MM.1S (cell line): ENCODE measurements around the gene RELN.
A peak's percentile ranks its signal among the peaks of the same experiment; 100 is the strongest.

Experiments
- DNase-seq: peaks from one replicate; pipeline ENCODE4 v3.0.0-alpha.2; 2015
- H2AFZ ChIP-seq: fragments of 300-600 bp; sonication (generic); 2 replicates; pipeline ENCODE4 v1.6.0; 2016; ENCODE audit warnings: antibody characterized with exemption, low read length
- H3F3A ChIP-seq: fragments of 300-600 bp; sonication (generic); 2 replicates; pipeline ENCODE4 v1.6.1; 2016; ENCODE audit warnings: mild to moderate bottlenecking, antibody characterized with exemption, low read length, moderate library complexity, mixed read lengths; ENCODE audit not compliant: insufficient read depth
- H3K27ac ChIP-seq: fragments of 300-600 bp; sonication (generic); 2 replicates; pipeline ENCODE4 v1.5.1; 2016; ENCODE audit warnings: mild to moderate bottlenecking, low read length
- H3K27me3 ChIP-seq: fragments of 300-600 bp; sonication (generic); replicated peaks from 2 replicates; pipeline ENCODE4 v1.6.0; 2016; ENCODE audit warnings: low read length; ENCODE audit not compliant: insufficient read depth
- H3K36me3 ChIP-seq: fragments of 300-600 bp; sonication (generic); replicated peaks from 2 replicates; pipeline ENCODE4 v1.6.1; 2016; ENCODE audit warnings: mild to moderate bottlenecking, low read length, mixed read lengths; ENCODE audit not compliant: insufficient read depth
- H3K4me1 ChIP-seq: fragments of 300-600 bp; sonication (generic); 2 replicates; pipeline ENCODE4 v1.6.1; 2016; ENCODE audit warnings: low read length, mixed read lengths
- H3K4me2 ChIP-seq: fragments of 300-600 bp; sonication (generic); 2 replicates; pipeline ENCODE4 v1.6.0; 2016; ENCODE audit warnings: low read depth, low read length
- H3K4me3 ChIP-seq: fragments of 300-600 bp; sonication (generic); 2 replicates; pipeline ENCODE4 v1.5.1; 2016; ENCODE audit warnings: low read length, mixed read lengths
- H3K79me2 ChIP-seq: fragments of 300-600 bp; sonication (generic); 2 replicates; pipeline ENCODE4 v1.6.1; 2016; ENCODE audit warnings: mixed run types, low read length, mixed read lengths
- H3K9ac ChIP-seq: fragments of 300-600 bp; sonication (generic); 2 replicates; pipeline ENCODE4 v1.6.1; 2016; ENCODE audit warnings: low read length, mixed read lengths
- H3K9me2 ChIP-seq: fragments of 300-600 bp; sonication (generic); replicated peaks from 2 replicates; pipeline ENCODE4 v1.6.1; 2016; ENCODE audit warnings: mild to moderate bottlenecking, low read length, mixed read lengths; ENCODE audit not compliant: insufficient read depth
- H3K9me3 ChIP-seq: fragments of 300-600 bp; sonication (generic); replicated peaks from 2 replicates; pipeline ENCODE4 v1.6.1; 2016; ENCODE audit warnings: mild to moderate bottlenecking, low read length, mixed read lengths; ENCODE audit not compliant: insufficient read depth
- H4K20me1 ChIP-seq: fragments of 300-600 bp; sonication (generic); 2 replicates; pipeline ENCODE4 v1.6.1; 2016; ENCODE audit warnings: mild to moderate bottlenecking, low read length, moderate library complexity, mixed read lengths; ENCODE audit not compliant: insufficient read depth
- EZH2 ChIP-seq: fragments of 300-600 bp; sonication (generic); optimal IDR thresholded peaks from 2 replicates; pipeline ENCODE3; 2017; ENCODE audit warnings: low read depth, mild to moderate bottlenecking, antibody characterized with exemption, low read length, mixed read lengths
- EZH2phosphoT487 ChIP-seq: fragments of 300-600 bp; sonication (generic); IDR thresholded peaks from 2 replicates; pipeline ENCODE4 v1.6.1; 2018; ENCODE audit warnings: antibody characterized with exemption, low read length
- TF ChIP-seq, protein P1 (sequence below): fragments of 300-600 bp; sonication (generic); IDR thresholded peaks from 2 replicates; pipeline ENCODE4 v1.5.1; 2016; ENCODE audit warnings: antibody characterized with exemption, low read length, mixed read lengths

Gene RELN

GRCh38 chr7:103626776-103627175, 362.7 kb downstream of the RELN start:
- no peaks in the 10 kb centered on the region for H3K27me3 ChIP-seq
- H3F3A ChIP-seq, result no peaks in the 10 kb centered on the region
- no peak overlapping the region for H3K4me3 ChIP-seq
- no peak overlapping the region for H3K27ac ChIP-seq
- no peak overlapping the region for H3K9ac ChIP-seq
- no peak overlapping the region for H2AFZ ChIP-seq
- no peaks in the 10 kb centered on the region for H3K79me2 ChIP-seq
- H3K36me3 ChIP-seq, result no peaks in the 10 kb centered on the region
- TF ChIP-seq EZH2phosphoT487, result no peak
- no peak for TF ChIP-seq EZH2
- TF ChIP-seq, protein P1, sequence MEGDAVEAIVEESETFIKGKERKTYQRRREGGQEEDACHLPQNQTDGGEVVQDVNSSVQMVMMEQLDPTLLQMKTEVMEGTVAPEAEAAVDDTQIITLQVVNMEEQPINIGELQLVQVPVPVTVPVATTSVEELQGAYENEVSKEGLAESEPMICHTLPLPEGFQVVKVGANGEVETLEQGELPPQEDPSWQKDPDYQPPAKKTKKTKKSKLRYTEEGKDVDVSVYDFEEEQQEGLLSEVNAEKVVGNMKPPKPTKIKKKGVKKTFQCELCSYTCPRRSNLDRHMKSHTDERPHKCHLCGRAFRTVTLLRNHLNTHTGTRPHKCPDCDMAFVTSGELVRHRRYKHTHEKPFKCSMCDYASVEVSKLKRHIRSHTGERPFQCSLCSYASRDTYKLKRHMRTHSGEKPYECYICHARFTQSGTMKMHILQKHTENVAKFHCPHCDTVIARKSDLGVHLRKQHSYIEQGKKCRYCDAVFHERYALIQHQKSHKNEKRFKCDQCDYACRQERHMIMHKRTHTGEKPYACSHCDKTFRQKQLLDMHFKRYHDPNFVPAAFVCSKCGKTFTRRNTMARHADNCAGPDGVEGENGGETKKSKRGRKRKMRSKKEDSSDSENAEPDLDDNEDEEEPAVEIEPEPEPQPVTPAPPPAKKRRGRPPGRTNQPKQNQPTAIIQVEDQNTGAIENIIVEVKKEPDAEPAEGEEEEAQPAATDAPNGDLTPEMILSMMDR, result no peak
- H3K4me1 ChIP-seq, result no peaks in the 10 kb centered on the region
- H3K9me3 ChIP-seq, result no peaks in the 10 kb centered on the region
- no peak for DNase-seq
- no peaks in the 10 kb centered on the region for H3K9me2 ChIP-seq
- no peaks in the 10 kb centered on the region for H4K20me1 ChIP-seq
- H3K4me2 ChIP-seq, result no peak overlapping the region

- no peaks in the 10 kb centered on the region for H3K4me1 ChIP-seq
- no peak overlapping the region for H3K4me3 ChIP-seq
- no peaks in the 10 kb centered on the region for H3K9me2 ChIP-seq
- H3K79me2 ChIP-seq, result no peaks in the 10 kb centered on the region
- H3K9me3 ChIP-seq, result no peaks in the 10 kb centered on the region
- H2AFZ ChIP-seq, result no peak overlapping the region
- no peak overlapping the region for H3K4me2 ChIP-seq
- no peaks in the 10 kb centered on the region for H3K27me3 ChIP-seq
- no peak for DNase-seq
- H3K36me3 ChIP-seq, result no peaks in the 10 kb centered on the region
- H3K9ac ChIP-seq, result no peak overlapping the region
- H4K20me1 ChIP-seq, result no peaks in the 10 kb centered on the region
- H3K27ac ChIP-seq, result no peak overlapping the region
- TF ChIP-seq EZH2phosphoT487 (no peak), EZH2 (no peak)
- TF ChIP-seq, protein P1, result no peak
- no peaks in the 10 kb centered on the region for H3F3A ChIP-seq
These were observed 367.2 kb downstream of the RELN start for GRCh38 chr7:103622274-103622673.

- no peak overlapping the region for H3K4me2 ChIP-seq
- no peak overlapping the region for H3K9ac ChIP-seq
- H3K4me1 ChIP-seq, result no peaks in the 10 kb centered on the region
- H4K20me1 ChIP-seq, result no peaks in the 10 kb centered on the region
- TF ChIP-seq EZH2, result no peak
- no peak for TF ChIP-seq EZH2phosphoT487
- TF ChIP-seq, protein P1, result peak; percentile 15; the same call in 1 of the 2 replicates
- no peak overlapping the region for H3K4me3 ChIP-seq
- H3K9me2 ChIP-seq, result no peaks in the 10 kb centered on the region
- no peaks in the 10 kb centered on the region for H3K9me3 ChIP-seq
- no peaks in the 10 kb centered on the region for H3K27me3 ChIP-seq
- no peaks in the 10 kb centered on the region for H3K36me3 ChIP-seq
- no peaks in the 10 kb centered on the region for H3K79me2 ChIP-seq
- H3K27ac ChIP-seq, result no peak overlapping the region
- no peak overlapping the region for H2AFZ ChIP-seq
- no peak for DNase-seq
- H3F3A ChIP-seq, result no peaks in the 10 kb centered on the region
These were observed 375.5 kb downstream of the RELN start for GRCh38 chr7:103613655-103614642.
